GM12878 (cell line): ENCODE measurements around the gene MAZ. TPM values are rescaled to one million over a fixed set of nuclear protein-coding genes. Genes with fewer than 3 reads are reported as not detected.

Experiments used
- BCL11A ChIP-seq: IDR thresholded peaks from 2 replicates; pipeline ENCODE4 v1.6.1; 2011; ENCODE audit warnings: low read depth, low read length
- DPF2 ChIP-seq: fragments of 450-650 bp; IDR thresholded peaks from 2 replicates; pipeline ENCODE4 v1.6.1; 2017; ENCODE audit warnings: mild to moderate bottlenecking
- KDM1A ChIP-seq: fragments of 200-600 bp; sonication (generic); IDR thresholded peaks from 2 replicates; pipeline ENCODE4 v1.6.1; 2016; ENCODE audit warnings: borderline replicate concordance
- PRDM15 ChIP-seq: fragments of 450-650 bp; formaldehyde crosslinking; IDR thresholded peaks from 2 replicates; pipeline ENCODE4 v1.4.0; 2020; ENCODE audit warnings: mild to moderate bottlenecking, moderate library complexity
- RELB ChIP-seq: fragments of 450-650 bp; IDR thresholded peaks from 2 replicates; pipeline ENCODE4 v1.6.1; 2017; ENCODE audit warnings: low read depth, mild to moderate bottlenecking, moderate library complexity
- SMARCA5 ChIP-seq: fragments of 450-650 bp; IDR thresholded peaks from 2 replicates; pipeline ENCODE4 v1.6.1; 2017; ENCODE audit warnings: mild to moderate bottlenecking
- STAT3 ChIP-seq: IDR thresholded peaks from 2 replicates; pipeline ENCODE4 v1.6.1; 2011; ENCODE audit warnings: low read depth, low read length, improper control_type of control experiment
- polyA plus RNA-seq, 11 experiments: library from polyadenylated mRNA; depleted of rRNA in 4 of 11; unstranded in 6 of 11; stranded (reverse) in 5 of 11; fragments of >200 nt; fragmentation: Nextera tagmentation in 4 of 11; fragmentation: Illumina TruSeq in 1 of 11; extraction: Ambion mirVana in 4 of 11; extraction: Trizol in 1 of 11; gene quantifications; 1 replicate in 1 of 11; 2 replicates in 10 of 11; pipeline versions ENCODE4 v1.2.1 to v1.2.3, GENCODE V29; 2011 to 2016; ENCODE audit warnings: inconsistent platforms in 2 of 11, missing spikeins in 2 of 11, low read depth in 1 of 11
- total RNA-seq, 4 experiments: library from RNA; depleted of rRNA in 3 of 4; stranded (reverse); fragments of >200 nt in 3 of 4; fragmentation: Illumina TruSeq in 1 of 4; extraction: Trizol in 1 of 4; gene quantifications; 2 replicates each; pipeline versions ENCODE4 v1.2.1 to v1.2.3, GENCODE V29; 2013 to 2021

The MAZ gene
- total and polyA plus RNA-seq, 10 of the 15 experiments (the other 5 are each of a cell fraction or from before 2014, with no cell fraction given) = 23.9 to 309 (median 116) TPM

DNA sequence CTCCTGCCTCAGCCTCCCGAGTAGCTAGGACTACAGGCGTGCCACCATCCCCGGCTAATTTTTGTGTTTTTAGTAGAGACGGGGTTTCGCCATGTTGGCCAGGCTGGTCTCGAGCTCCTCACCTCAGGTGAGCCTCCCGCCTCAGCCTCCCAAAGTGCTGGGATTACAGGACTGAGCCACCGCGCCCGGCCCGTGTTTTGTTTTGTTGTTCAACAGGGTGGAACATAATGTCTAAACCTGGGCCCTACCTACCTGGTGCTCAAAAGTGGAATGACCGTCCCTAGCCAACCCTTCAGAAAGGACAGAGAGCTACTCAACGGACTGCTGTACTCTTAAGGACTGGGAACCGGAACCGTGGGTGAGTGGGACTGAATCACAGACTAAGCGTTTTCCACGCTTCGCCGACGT lies 16.6 kb upstream of the MAZ start (continued):
- no peak for TF ChIP-seq PRDM15
- TF ChIP-seq DPF2 = 0 out of 2 replicates have a peak, but pooled peaks have one; percentile 21
- TF ChIP-seq SMARCA5 = no peak
- no peak for TF ChIP-seq RELB
- TF ChIP-seq BCL11A = no peak
- TF ChIP-seq STAT3 = no peak
- no peak for TF ChIP-seq KDM1A
